Activated CD4-positive, alpha-beta T cell treated with anti-CD3 and anti-CD28 coated beads, Interleukin-2, amount 50 U/mL, for 1 hour (primary cell): ENCODE measurements around the gene ZFP36.
"Not testable (repeated sequence)": the region's sequence is repeated elsewhere in the genome, so short reads cannot be mapped to it uniquely, and the experiment has no call there.

Experiments used
- DNase-seq: peaks from one replicate; pipeline ENCODE4 v3.0.0-alpha.2; 2020

Gene ZFP36

GRCh38 chr19:39406656-39407409 is at the start of gene ZFP36:
TSS of gene ZFP36 (plus strand) at chr19:39406847. CDS start at chr19:39406905, 58 bp downstream.
- peak; percentile 90 for DNase-seq

- DNase-seq, result no peak
Observed at GRCh38 chr19:39359026-39359425, 47.6 kb upstream of the ZFP36 start.

- DNase-seq, result no peak
Observed at GRCh38 chr19:39360599-39360998, 46.0 kb upstream of the ZFP36 start.

DNA sequence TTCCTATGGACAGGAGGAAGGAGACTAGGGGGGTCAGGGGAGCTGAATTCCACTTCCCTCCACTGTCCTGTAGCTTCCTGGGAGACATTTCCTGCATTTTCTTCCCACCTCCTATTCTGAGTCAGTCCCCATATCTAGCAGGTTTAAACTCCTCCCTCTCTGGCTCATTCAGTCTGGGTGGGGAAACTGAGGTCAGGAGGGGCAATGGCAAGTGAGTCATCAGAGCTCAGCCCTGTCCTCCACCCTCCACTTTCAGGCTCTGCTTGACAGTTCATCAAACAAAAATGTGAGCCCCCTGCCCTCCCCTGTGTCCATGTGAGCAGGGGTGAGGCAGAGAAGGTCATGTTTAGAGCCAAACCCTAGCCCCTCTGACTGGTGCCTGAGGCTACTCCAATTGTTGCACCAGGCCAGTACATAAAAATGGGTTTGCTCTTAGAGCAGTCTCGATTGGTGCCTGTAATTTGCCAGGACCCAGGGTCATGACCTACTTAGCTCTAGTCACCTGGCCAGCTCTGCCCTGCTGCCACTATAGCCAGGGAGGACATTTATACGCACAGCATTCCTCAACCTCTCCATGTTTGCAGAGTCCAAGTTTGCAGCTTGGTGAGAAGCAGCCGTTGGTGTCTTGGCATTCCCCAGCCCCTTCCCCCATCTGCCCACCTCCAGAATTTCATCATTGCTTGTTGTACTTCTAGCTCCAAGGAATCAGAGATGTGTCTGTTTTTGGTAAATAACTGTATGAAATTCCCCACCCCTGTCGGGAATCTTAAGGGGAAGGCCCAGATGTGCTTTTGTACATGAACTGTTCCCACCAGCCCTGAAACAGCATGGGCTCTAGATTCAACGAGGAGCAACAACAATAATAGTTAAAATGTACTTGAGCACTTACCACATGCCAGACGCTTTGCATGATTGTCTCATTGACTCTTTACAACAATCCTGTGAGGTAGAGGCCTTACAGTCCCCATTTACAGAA is 43.7 kb upstream of the ZFP36 start:
- no peak for DNase-seq

- DNase-seq, result no peak
Observed at GRCh38 chr19:39363901-39364457, 42.7 kb upstream of the ZFP36 start.

GRCh38 chr19:39365531-39365930 is 41.1 kb upstream of the ZFP36 start:
- no peak for DNase-seq

GRCh38 chr19:39369200-39369599 is 37.4 kb upstream of the ZFP36 start:
- no peak for DNase-seq

DNA sequence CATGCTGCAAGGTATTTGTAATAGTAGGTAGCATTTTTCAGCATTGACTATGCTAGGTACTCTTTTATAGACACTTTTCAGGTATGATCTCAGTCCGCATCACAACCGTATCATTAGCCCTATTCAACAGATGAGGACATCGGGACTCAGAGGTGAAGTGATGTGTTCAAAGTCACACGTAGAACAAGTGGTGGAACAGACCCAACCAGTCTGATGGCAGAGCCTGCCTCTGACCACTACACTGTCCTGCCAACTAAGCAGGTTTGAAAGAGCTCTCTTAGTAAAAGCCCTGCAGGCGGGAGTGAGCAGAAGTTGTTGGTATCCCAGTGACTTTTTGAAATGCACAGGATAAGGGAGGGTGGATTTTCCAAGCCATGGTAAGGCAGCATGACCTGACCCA is 35.9 kb upstream of the ZFP36 start:
- no peak for DNase-seq

DNA sequence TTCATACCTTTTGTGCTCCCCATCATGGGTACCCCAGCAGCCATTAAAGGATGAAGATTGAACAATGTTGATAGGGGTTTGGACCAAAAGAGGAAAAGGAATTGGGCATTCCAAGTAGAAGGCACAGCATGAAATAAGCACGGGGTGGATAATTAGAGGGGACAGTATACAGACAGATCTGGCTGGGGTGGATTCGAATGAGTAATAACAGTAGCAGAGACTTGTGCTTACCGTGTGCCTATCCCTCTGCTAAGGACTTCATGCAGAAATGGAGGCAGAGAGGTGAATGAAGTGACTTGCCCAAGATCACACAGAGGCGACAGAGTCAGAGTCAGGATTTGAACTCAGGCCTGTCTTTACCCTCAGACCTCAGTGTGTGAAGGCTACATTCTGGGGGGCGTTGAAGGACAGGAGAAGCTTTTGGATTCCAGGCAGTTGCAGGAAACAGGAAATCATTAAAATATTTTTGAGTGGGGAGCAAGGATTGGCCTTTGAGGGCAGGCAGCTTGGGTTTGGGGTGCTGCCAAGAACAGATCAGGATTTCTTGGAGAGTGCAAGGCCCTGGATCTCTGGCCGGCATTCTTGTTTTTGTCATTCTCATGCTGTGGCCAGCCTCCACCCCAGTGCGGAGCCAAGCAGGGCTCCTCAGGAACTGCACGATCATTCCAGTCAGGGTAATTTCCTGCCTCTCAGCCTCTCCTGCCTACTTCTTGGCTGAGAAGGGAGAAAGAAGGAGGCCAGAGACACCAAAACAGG is 34.4 kb upstream of the ZFP36 start:
- no peak for DNase-seq

DNA sequence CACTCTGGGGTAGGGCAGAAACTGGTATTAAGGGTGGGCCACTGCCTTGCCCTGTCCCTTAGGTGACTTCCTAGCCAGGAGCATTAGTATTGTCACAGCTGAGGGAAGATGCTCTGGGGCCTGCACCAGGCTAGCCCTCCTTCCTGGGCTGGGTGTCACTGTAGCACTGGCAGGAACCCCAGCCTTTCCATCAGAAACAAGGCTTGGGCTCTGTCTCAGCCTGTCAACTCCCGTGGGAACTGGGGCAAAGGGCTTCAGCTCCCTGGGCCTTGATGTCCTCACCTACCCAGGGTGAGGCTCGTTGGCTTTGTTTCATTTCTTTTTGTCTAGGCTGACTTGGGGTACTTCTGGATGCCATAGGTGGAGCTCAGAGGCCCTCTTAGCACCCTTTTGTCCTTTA is 33.7 kb upstream of the ZFP36 start:
- DNase-seq, result no peak

GRCh38 chr19:39375929-39376328 is 30.7 kb upstream of the ZFP36 start:
- no peak for DNase-seq

- no peak for DNase-seq
Observed at GRCh38 chr19:39377373-39378362, 29.0 kb upstream of the ZFP36 start.

- DNase-seq, result not testable (repeated sequence)
Observed at GRCh38 chr19:39379366-39379765, 27.3 kb upstream of the ZFP36 start.

DNA sequence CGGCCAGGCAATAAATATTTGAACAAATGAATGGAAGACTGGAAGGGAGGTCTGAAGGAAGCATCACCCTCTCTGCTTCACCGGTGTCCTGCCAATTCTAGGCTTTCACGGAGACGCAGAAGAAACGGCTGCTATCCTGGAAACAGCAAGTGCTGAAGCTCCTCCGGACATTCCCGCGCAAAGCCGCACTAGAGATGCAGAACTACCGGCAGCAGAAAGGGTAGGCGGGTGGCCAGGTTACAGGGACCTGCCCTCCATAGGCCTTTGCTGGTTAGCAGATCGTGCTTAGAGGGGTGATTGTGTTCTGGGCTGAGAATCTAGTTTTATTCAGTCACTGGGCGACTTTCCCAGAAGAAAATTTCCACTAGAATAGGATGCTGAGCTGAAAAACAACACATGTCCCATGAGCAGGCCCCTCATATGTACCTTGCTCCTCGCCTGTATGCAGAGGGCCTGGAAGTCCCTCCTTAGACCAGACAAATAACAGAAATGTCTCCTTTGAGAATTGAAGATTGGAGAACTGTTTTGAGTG is 26.7 kb upstream of the ZFP36 start:
- DNase-seq, result no peak

- no peak for DNase-seq
Observed at GRCh38 chr19:39380521-39381502, 25.8 kb upstream of the ZFP36 start.

DNA sequence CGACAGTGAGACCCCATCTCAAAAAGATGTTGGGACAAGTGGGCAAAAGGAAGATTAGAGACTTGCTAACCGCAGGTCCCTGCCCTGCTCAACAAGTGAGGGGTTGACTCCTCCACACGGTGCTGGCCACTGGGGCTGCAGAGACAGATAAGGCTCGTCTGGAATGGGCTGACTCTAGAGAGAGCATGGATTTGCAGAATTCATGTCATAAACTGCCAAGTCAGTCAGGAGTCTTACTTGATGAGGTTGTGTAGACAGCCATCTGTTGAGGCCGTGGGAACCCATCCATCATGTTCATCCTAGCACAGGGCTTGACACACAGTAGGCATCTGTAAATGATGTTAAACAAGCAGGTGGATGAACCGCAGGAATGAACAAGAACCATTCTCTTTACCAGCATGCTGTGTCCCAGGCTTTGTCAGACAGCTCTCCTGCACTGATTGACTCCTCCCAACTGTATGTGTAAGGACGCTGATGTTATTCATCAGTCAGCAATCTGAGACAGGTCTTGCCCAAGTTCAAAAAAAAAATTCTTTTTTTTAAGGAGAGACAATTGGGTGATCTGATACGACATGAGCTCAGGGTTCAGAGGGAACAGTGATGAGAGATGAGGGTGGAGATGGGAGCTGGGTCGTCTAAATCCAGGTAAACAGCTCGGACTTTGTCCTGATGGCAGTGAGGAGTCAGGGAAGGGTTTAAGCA is 24.6 kb upstream of the ZFP36 start:
- DNase-seq, result no peak

DNA sequence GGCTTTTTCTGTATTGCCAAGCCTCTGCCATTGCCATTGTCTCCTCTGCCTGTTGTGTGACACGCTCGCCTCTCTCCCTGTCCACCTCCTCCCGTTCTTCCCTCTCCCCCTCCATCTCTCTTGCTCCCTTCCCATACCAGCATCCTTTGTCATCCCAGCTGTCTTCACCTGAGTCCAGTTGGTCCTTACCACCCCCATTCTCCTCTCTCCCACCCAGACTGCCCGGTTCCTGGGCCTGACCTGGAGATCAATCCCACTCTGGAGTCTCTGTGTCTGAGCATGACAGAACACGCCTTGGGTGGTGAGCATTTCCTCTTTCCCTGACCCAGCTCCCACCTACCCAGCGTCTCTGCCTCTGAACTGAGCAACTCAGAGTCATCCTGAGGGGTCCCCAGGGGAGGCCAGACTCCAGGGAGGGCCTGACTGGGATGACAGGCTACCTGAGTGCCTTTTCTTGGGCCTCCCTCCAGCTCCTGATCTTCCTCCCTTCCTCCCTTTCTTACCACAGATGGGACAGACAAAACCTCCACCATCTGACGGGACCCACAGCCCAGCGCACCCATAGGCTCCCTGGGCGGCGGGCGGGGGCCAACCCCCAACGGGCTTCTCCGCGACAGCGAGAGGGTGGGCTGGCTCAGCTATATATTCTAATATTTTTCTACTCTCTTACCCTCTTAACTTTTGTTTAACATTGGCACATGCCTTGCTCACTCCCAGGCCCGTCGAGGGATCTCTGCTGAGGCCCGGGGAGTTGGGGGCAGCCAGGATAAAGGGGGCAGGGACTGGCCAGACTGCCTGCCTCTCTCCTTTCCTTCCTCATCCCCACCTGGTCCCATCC is 23.4 kb upstream of the ZFP36 start:
- no peak for DNase-seq

GRCh38 chr19:39384839-39385568 is 21.6 kb upstream of the ZFP36 start:
- no peak for DNase-seq
